AG04450 (cell line): ENCODE results near the gene CFAP221. TPM values are rescaled to one million over a fixed set of nuclear protein-coding genes. Genes with fewer than 3 reads are reported as not detected.

ENCODE experiments used
- CTCF ChIA-PET: fragments of 300-600, 350-600 bp; formaldehyde crosslinking; extraction: SDS; loops from one replicate; lab custom pipeline; 2022; ENCODE audit warnings: antibody characterized with exemption, inconsistent platforms; lab: Charles Lee
- POLR2A ChIA-PET: fragments of 350-600 bp; formaldehyde crosslinking; extraction: SDS; loops from one replicate; lab custom pipeline; 2021; ENCODE audit warnings: antibody characterized with exemption, inconsistent platforms; lab: Yijun Ruan, JAX
- DNase-seq: peaks from one replicate; pipeline ENCODE4 v3.0.0-alpha.2; 2011; ENCODE audit warnings: low read depth, low spot score
- H3K27ac ChIP-seq: one replicate; pipeline ENCODE4 v1.5.1; 2012; ENCODE audit warnings: low read depth, low read length, control low read depth
- H3K27me3 ChIP-seq: one replicate; pipeline ENCODE4 v1.6.0; 2012; ENCODE audit warnings: low read length; ENCODE audit not compliant: control insufficient read depth, insufficient read depth
- H3K4me3 ChIP-seq: 2 replicates; pipeline ENCODE4 v1.5.1; 2011; ENCODE audit warnings: mild to moderate bottlenecking, low read depth, low read length, control low read depth
- H3K9me3 ChIP-seq: 2 replicates; pipeline ENCODE4 v1.5.1; 2012; ENCODE audit warnings: low read length; ENCODE audit not compliant: control insufficient read depth, insufficient read depth
- polyA plus RNA-seq: library from polyadenylated mRNA; depleted of rRNA; stranded (reverse); fragments of >200 nt; gene quantifications from 2 replicates; pipeline ENCODE4 v1.2.3, GENCODE V29; 2011
- TF ChIP-seq, protein P1 (sequence below): IDR thresholded peaks from 2 replicates; pipeline ENCODE4 v1.5.1; 2011; ENCODE audit warnings: low read depth, low read length, control low read depth, inconsistent platforms

CFAP221 gene
- polyA plus RNA-seq, 1 experiment: not detected

DNA sequence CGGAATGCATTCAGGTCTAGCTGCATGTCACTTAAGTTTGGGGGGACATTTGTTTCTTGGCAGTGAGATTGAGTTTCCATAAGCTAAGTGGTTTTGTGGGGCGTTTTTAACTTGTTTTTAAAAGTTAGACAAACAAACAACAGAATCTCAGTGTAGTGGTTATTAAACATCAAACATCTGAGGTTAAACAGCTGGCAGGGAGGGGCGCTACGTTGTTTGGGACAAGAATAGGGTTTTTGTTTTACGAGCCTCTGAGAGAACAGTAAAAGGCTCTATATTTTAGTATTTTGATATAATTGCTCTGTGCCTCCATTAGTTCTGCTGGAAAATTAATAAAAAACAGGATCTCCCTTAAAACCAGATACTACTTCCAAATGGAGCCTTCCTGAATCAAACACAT is 93.1 kb downstream of the CFAP221 start:
- peaks cover 11% of the 10 kb centered on the region for H3K27me3 ChIP-seq
- DNase-seq: no peak
- H3K27ac ChIP-seq: no peak overlapping the region
- H3K9me3 ChIP-seq: no peaks in the 10 kb centered on the region
- no peak overlapping the region for H3K4me3 ChIP-seq
- ChIA-PET POLR2A (no interaction called here), CTCF (no interaction called here)
- TF ChIP-seq, protein P1, sequence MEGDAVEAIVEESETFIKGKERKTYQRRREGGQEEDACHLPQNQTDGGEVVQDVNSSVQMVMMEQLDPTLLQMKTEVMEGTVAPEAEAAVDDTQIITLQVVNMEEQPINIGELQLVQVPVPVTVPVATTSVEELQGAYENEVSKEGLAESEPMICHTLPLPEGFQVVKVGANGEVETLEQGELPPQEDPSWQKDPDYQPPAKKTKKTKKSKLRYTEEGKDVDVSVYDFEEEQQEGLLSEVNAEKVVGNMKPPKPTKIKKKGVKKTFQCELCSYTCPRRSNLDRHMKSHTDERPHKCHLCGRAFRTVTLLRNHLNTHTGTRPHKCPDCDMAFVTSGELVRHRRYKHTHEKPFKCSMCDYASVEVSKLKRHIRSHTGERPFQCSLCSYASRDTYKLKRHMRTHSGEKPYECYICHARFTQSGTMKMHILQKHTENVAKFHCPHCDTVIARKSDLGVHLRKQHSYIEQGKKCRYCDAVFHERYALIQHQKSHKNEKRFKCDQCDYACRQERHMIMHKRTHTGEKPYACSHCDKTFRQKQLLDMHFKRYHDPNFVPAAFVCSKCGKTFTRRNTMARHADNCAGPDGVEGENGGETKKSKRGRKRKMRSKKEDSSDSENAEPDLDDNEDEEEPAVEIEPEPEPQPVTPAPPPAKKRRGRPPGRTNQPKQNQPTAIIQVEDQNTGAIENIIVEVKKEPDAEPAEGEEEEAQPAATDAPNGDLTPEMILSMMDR: no peak

DNA sequence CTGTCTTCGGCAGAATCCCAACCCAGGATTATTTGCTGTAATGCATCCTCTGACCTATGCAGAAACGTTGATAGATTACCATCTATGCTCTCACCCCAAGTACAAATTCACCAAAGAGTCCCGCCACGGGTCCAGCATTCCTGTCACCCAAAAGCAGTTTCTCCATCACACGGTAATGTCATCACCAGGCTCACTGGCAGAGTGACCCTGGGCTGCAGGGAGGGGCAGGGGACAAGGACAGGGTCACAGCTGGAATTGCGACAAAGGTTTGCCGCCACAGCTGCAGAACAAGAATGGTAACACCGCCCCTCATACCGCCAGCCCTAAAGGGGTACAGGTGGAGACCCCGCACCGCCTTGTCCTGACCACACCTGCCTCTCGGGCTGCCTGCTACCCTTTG is 94.0 kb downstream of the CFAP221 start:
- H3K27ac ChIP-seq: no peak overlapping the region
- TF ChIP-seq, protein P1: no peak
- ChIA-PET POLR2A (no interaction called here), CTCF (no interaction called here)
- H3K9me3 ChIP-seq: no peaks in the 10 kb centered on the region
- H3K4me3 ChIP-seq: no peak overlapping the region
- no peak for DNase-seq
- H3K27me3 ChIP-seq: peaks cover 11% of the 10 kb centered on the region

DNA sequence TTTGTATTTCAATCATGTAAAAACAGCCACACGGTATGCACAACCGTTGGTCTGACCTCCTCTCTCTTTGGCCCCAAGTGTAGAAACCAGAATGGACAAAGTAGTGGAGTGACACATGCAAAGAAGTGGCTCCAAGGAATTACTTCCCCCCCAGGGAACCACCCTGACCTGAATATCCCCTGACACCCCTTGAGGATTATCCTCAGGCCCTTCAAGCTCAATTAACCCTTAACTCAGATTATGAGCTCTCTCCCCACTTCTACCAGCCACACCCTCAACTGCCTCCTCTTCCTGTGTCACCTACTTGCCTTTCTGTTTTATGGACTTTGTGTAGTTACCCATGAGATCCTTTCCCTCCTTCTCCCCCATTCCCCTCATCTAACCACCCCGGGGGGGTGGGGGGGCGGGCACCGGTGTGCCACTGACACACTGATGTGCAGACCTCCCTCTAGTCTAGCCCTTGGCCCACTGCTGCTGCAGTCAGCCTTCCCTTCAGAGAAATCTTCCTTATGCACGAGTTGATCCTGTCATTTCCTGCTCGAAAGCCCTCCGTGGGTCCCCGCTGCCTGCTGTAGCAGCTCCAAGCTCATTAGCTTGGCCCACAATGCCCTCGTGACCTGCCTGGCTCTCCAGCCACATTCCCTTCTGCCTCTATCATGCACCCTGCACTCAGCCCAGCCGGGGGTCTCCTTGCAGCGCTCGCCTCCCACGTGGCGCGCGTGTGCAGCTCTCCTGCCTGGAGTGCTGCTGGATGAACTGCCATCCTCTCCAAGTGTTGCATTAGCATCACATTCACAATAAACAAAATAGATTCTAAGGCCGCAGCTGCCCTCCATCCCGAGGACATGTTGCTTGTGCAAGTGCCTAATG is 94.7 kb downstream of the CFAP221 start:
- TF ChIP-seq, protein P1: no peak
- Histone ChIP-seq H3K27me3 (peaks cover 11% of the 10 kb centered on the region), H3K27ac (no peak overlapping the region), H3K9me3 (no peaks in the 10 kb centered on the region), H3K4me3 (no peak overlapping the region)
- DNase-seq: no peak
- ChIA-PET CTCF (no interaction called here), POLR2A (no interaction called here)

DNA sequence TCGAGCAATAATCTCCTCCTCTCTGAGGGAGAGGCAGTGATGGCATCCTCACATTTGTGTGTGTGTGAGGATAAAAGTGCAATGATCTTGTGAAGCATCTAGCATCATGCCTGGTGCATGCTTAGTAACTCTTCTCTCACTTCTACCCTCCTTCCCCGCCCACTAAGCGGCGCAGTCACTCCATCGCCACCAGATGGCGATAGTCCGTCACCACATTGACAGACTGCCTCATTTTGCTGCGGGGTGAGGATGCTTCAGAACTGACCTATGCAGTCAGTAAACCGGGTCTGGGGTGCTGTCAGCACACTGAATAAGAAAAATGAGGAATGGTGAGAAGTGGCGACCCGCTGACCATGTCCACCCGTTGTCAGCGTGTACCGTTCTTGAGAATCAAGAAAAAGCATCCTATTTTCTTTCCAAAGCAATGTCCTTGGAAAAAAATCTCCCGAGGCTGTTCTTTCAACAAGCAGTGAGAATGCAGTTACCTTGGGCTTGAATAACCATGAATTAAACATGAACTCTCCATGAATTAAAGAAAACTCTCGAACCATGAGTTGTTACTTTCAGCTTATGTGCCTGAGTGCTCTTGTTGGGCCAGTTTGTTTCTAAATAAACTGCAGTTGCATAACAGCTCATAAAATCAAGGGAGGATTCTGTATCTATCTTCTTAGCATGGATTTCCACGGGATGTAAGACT is 97.5 kb downstream of the CFAP221 start:
- POLR2A ChIA-PET: no interaction called here
- H3K27me3 ChIP-seq: peaks cover 15% of the 10 kb centered on the region

More for the DNA sequence above, 97.5 kb downstream of the CFAP221 start:
- Histone ChIP-seq H3K9me3 (no peaks in the 10 kb centered on the region), H3K4me3 (no peak overlapping the region), H3K27ac (no peak overlapping the region)
- TF ChIP-seq, protein P1: peak; percentile 98
- CTCF ChIA-PET: interaction anchor here (0.6 to 3.9 kb wide), 32 partner anchors 8 to 1656 kb away, joined by 3 to 52 read pairs (median 4); no protein-coding TSS in a partner anchor
- peak; percentile 37 for DNase-seq
